HG03442 (cell line): ENCODE data around the gene PPP1R2B.
"Not testable (repeated sequence)": the region's sequence is repeated elsewhere in the genome, so short reads cannot be mapped to it uniquely, and the experiment has no call there.

Source experiments
- ATAC-seq: cut with Tn5 transposase; IDR thresholded peaks from one replicate; pipeline ENCODE4 v1.9.1; 2021; ENCODE audit warnings: mild to moderate bottlenecking, moderate library complexity; ENCODE audit not compliant: unreplicated experiment

PPP1R2B gene

DNA sequence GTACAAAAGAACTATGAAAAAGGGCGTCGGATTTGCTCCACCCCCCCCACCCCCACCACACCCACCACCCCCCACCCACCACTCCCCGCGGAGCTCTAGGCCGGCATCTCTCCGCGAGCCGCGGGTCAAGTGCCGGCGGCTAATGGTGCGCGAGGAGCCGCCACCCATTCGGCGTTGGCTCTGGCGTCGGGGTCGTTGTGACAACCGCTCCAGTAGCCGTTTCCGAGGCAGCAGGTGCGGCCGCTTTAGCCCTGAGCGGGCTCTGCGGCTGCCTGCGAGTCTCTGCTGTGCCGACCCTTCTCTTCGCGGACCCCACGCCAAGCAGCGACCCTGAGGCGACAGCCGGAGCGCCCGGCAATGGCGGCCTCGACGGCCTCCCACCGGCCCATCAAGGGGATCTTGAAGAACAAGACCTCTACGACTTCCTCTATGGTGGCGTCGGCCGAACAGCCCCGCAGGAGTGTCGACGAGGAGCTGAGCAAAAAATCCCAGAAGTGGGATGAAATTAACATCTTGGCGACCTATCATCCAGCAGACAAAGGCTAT lies at the start of gene PPP1R2B:
Gene PPP1R2B (plus strand): TSS at position 90 of the 546 bp plus-strand sequence. CDS start 268 bp downstream, at position 358.
- no peak for ATAC-seq

- no peak for ATAC-seq
These were observed 49.2 kb upstream of the PPP1R2B start for GRCh38 chr5:156800929-156801328.

DNA sequence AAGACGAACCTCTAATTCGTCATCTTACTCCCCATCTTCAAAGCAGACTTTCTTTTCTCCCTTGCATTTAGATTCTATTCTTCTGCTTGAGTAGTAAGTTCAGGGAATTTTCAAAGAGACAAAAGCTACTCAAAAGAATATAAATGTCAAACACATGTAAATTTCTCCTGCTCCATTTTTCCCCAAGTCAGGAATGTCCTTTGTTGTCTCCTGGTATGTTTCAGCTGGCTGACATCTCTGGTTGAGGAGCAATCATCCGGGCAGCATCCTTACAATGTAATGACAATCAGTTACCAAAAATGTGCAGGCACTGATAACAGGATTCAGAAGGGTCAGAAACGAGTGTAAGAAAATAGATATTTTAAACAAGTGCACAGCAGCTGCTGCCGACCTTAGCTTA lies 47.6 kb upstream of the PPP1R2B start:
- no peak for ATAC-seq

DNA sequence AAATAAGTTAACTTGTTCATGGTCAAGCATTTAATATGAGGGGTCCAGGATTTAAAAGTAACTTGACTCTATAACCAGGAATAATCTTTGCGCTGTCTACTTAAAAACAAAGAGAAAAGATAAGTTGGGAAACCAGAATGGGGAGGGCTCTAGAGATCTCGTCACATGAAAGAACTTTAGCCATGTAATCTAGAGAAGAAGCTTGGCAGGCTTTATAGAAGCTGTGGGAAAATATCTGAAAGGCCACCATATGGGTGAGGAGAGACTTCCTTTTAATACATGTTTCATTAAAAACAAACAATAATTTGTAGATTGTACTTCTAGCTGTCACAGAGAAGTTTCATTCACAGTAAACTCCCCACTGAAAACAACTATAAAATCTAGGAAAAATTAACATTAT lies 46.7 kb upstream of the PPP1R2B start:
- no peak for ATAC-seq

DNA sequence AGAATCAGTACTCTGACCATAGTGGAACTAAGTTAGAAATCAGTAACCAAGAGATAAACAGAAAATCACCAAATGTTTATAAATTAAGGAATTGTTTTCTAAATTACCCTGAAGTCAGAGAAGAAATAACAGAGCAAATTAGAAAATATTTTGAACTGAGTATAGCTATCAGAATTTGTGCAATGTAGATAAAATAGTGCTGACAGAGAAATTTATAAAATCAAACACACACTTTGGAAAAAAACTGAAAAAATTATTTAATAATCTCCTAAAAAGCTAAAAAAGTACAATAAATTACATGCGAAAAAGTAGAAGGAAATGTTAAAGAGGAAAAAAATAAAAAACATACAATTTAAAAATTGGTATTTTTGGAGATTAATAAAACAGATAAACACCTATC lies 37.1 kb upstream of the PPP1R2B start:
- ATAC-seq: no peak

DNA sequence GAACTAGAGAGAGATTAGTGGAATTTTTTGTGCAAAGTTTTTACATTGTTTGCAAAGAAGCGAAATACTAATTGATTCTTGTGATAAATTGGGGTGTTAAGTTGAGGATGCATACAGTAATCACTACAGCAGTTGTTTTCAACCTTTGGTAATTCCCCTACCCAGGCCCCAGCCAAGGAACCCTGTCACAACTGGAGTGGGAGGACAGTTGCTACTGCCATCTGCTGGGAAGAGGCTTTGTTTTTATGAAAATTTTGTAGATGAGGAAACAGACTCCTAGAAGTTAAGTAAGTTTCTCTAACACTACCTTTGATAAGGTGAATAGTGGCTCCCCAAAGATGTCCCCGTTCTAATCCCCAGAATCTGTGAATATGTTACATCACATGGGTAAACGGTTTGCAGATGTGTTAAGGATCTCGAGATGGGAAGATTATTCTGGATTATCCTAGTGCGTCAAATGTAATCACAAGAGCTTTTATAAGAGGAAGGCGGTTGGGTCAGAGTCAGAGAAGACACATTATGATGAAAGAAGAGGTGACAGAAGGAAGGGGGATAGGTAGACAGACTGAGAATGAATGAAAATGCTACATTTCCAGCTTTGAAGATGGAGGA lies 34.0 kb upstream of the PPP1R2B start:
- peak; percentile 83 for ATAC-seq

GRCh38 chr5:156819537-156819936 lies 30.6 kb upstream of the PPP1R2B start:
- no peak for ATAC-seq

GRCh38 chr5:156819967-156820581 lies 30.0 kb upstream of the PPP1R2B start:
- ATAC-seq: no peak

DNA sequence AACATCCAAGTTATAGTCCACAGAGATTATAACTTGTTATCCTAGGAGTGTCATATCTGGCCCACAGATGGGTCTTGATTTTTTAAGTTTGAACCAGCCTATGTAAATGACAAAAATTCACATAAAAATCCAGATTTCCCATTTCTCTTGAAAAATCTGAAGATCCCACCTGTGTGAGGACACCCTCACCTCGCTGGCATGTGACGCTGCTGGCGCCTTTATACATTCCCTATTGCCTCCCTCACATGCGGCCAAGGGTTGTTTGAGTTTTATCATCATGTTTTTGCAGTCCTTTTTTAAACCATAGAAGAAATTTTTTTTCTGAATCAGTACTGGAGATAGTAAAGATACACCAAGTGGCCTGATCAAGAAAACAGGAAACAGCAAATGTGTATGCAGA lies 25.9 kb upstream of the PPP1R2B start:
- ATAC-seq: no peak

DNA sequence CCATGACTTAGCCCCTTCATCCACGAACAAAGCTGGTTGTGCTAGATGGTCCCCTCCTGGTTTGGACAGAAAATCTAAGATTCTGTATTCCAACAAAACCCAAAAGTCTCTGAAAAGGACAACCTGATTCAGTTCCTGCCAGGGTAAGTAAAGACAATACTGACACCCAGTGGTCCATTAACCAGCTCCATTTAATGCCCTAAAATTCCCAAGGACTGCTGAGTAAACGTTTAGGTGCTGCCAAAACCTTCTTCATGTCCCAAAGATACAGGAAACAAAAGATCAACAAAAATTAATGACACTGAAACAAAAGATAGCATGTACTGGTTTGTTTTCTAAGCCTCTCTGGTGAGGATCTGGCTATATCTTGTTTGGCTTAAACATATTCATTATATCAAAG lies 25.3 kb upstream of the PPP1R2B start:
- ATAC-seq: no peak

GRCh38 chr5:156825688-156826087 lies 24.4 kb upstream of the PPP1R2B start:
- ATAC-seq: peak; percentile 36

- ATAC-seq: peak; percentile 75
These were observed 23.9 kb upstream of the PPP1R2B start for GRCh38 chr5:156826150-156826549.

GRCh38 chr5:156834916-156835315 lies 15.2 kb upstream of the PPP1R2B start:
- ATAC-seq: no peak

DNA sequence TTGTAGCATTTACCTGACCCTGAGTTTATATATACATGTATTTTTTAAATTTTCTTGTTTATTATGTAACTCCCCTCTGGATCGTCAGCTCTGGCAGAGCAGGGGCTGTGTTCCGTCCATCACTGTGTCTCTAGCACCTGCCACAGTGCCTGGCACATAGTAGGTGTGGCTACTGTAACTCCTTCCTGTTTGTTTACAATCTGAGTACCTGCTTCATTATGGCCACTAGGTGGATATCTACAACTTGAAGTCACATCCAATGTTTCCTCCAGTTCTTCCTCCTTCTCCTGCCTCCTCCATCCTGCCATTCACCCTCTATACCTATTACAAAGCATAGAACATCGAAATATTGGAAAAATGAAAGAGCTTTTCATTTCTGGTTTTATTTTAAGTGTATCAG lies 14.2 kb upstream of the PPP1R2B start:
- ATAC-seq: peak; percentile 58

GRCh38 chr5:156836846-156837245 lies 13.2 kb upstream of the PPP1R2B start:
- ATAC-seq: no peak

- no peak for ATAC-seq
These were observed 11.1 kb upstream of the PPP1R2B start for GRCh38 chr5:156838961-156839360.

DNA sequence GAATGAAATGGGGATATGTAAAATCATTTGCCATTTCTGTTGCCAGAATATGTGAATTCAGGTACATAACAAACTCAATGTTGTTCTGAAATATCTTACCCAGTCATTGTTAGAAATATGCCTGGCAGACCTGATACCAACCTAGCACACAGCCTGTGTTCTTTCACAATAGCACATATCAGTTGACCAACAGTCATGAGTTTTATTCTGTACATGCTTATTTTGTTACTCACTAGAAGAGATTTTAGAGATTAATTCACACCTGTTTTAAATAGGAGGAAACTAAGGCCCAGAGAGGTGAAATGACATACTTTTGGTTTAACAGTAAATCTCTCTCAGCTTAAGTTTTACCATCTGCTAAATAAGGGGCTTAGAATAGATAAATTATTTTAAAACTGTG lies 8.4 kb upstream of the PPP1R2B start:
- no peak for ATAC-seq

DNA sequence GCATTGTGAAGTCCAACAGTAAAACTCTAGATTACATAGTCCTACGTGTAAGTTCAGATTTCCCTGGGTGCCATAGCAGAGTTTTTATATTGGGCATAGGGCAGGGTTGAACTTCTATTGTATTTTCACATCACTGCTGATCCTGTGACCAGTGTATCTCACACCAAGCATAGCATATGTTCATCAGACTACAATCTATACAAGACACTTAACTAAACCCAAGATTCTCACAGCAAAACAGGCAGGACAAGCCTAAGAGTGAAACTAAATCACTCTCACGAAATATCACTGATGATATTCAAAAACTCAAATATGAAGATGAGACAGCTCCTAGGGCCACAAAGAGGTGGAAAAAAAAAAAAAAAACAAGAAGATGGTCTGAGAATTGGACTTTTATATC lies 3.2 kb upstream of the PPP1R2B start:
- ATAC-seq: no peak

GRCh38 chr5:156848447-156848846 lies 1.6 kb upstream of the PPP1R2B start:
- not testable (repeated sequence) for ATAC-seq

DNA sequence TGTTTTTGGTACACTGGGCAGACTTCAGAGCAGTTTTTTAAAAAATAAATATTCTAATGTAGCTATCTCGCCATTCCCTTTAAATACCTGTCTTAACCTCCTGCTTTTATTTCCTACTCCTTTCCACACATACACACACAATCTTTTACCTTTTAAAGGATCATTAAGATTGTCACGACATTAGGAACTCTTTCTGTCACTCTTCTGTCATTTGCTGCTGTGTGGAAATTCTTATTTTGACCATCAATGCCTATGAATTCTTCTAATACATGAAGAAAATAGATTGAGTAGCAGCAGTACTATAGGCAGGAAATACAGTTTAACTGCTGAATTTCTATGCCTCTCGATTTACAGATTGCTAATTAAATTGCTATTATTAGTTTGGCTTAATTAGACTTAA lies 1.8 kb downstream of the PPP1R2B start:
- ATAC-seq: no peak

DNA sequence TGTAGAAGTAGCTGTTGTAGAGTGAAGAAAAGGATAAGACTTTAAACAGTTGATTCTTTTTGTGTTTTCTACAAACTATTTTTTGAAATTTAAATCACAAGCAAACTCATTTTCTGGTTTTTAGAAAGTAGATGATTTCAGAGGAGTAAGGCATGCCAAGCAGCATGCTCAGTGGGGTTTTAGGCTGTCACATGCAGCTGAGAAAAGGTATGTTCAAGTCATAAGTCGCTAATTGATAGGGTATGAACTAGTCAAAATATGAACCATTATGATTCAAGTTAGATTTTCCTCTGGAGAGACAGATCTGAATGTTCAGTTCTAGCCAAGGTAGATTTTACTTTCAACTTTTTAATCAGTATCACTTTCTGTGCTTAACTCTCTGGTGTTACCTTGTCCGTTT lies 3.0 kb downstream of the PPP1R2B start:
- ATAC-seq: not testable (repeated sequence)

- no peak for ATAC-seq
These were observed 15.3 kb downstream of the PPP1R2B start for GRCh38 chr5:156865427-156865826.

GRCh38 chr5:156870498-156870839 lies 20.4 kb downstream of the PPP1R2B start:
- no peak for ATAC-seq
